ENCODE data around the gene EZH1.

The EZH1 gene

GRCh38 chr17:42761638-42762037, 16.8 kb upstream of the EZH1 start:
- peak overlapping the region in 9 of 10 experiments; percentile 47 to 68 (median 58); a peak in 18 of 20 replicates for H3K4me3 ChIP-seq
- no peak overlapping the region for H3K27ac ChIP-seq
- H3K36me3 ChIP-seq = no peaks in the 10 kb centered on the region
- no peaks in the 10 kb centered on the region for H3K9me3 ChIP-seq (replicated peaks in 1 of 11)
- peaks cover 48 to 62% (median 56%) of the 10 kb centered on the region in 11 experiments for H3K27me3 ChIP-seq
- H4K20me1 ChIP-seq = peaks cover 0 to 10% (median 0%) of the 10 kb centered on the region in 11 experiments; a peak in 4 of 22 replicates
- no peak for TF ChIP-seq Cebpa-rat (IDR thresholded peaks at IDR 0.05)
- H3K4me2 ChIP-seq = peak overlapping the region; percentile 57 to 93 (median 87)
- peak overlapping the region in 8 of 11 experiments; percentile 39 to 66 (median 58); a peak in 9 of 22 replicates for H3K9ac ChIP-seq
- H3K4me1 ChIP-seq = peaks cover 9 to 33% (median 23%) of the 10 kb centered on the region in 10 experiments

DNA sequence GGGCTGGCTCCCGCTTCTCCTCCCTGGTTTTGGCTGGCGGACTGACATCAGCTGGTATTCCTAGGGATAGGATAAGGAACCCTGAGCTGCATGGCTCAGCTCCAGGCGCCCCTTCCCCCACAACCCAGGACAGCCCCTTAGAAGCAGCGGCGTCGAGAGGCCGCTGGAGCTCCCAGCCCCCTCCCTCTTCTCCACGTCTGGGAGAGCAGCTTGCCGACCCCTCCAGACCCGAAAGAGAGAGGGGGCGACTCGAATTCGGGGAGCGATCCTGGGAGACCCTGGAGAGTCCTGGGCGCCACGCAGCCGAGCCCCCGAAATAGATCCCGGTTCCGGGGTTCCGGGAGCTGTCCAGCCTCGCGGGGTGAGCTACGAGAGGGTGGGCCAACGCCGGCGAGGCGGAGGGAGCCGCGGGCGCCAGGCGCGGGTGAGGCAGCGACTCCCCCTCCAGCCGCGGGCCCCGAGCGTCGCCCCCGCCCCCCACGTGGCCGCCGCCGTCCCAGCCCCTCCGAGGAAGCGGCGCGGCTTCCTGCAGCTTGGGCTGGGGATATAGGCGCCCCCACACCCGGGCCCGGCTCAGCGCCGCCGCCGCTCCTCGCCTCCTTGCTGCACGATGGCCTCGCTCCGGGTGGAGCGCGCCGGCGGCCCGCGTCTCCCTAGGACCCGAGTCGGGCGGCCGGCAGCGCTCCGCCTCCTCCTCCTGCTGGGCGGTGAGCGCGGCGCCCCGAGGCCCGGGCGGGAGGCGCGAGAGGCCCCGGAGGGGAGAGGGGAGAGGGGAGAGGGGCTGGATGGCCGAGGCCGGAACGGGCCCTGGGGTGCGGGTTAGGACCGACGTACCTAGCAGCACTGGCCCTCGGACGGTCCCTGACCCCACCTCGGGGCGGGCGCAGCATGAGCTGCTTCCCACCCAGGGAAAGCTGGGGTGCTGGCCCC, 16.1 kb upstream of the EZH1 start, which contains the start of gene RAMP2:
TSS of gene RAMP2 (plus strand) at position 576 of the 930 bp plus-strand sequence. CDS start at position 611, 35 bp downstream.
- peak within 1 kb of the TSS; percentile 57 to 93 (median 87) for H3K4me2 ChIP-seq
- TF ChIP-seq Cebpa-rat (IDR thresholded peaks at IDR 0.05) = no peak
- peak within 1 kb of the TSS; percentile 44 to 68 (median 56) for H3K4me3 ChIP-seq
- H4K20me1 ChIP-seq = peaks cover 0 to 10% (median 0%) of the 10 kb centered on the region in 11 experiments; a peak in 4 of 22 replicates
- H3K36me3 ChIP-seq = no peaks in the 10 kb centered on the region
- H3K27me3 ChIP-seq = peaks cover 48 to 62% (median 56%) of the 10 kb centered on the region in 11 experiments
- peak within 1 kb of the TSS; percentile 35 to 66 (median 59); a peak in 19 of 22 replicates for H3K9ac ChIP-seq
- no peaks in the 10 kb centered on the region for H3K9me3 ChIP-seq (replicated peaks in 1 of 11)
- peaks cover 9 to 33% (median 23%) of the 10 kb centered on the region in 10 experiments for H3K4me1 ChIP-seq
- peak within 1 kb of the TSS in 2 of 11 experiments; percentile 17 to 19; a peak in 1 of 22 replicates for H3K27ac ChIP-seq

GRCh38 chr17:42759982-42760651, 15.3 kb upstream of the EZH1 start:
- Histone ChIP-seq H4K20me1 (peaks cover 0 to 10% (median 0%) of the 10 kb centered on the region in 11 experiments; a peak in 4 of 22 replicates), H3K9me3 (replicated peaks in 1 of 11) (no peaks in the 10 kb centered on the region), H3K36me3 (no peaks in the 10 kb centered on the region), H3K27ac (no peak overlapping the region), H3K4me3 (peak overlapping the region in 5 of 10 experiments; percentile 44 to 68 (median 54); a peak in 6 of 20 replicates), H3K9ac (0 out of 22 replicates have a peak overlapping the region, but pooled peaks of 1 of the 11 experiments have one; percentile 59), H3K4me1 (peaks cover 9 to 33% (median 23%) of the 10 kb centered on the region in 10 experiments), H3K27me3 (peaks cover 48 to 62% (median 56%) of the 10 kb centered on the region in 11 experiments), H3K4me2 (peak overlapping the region in 8 of 11 experiments; percentile 57 to 93 (median 88); a peak in 16 of 22 replicates)
- TF ChIP-seq Cebpa-rat (IDR thresholded peaks at IDR 0.05) = no peak

DNA sequence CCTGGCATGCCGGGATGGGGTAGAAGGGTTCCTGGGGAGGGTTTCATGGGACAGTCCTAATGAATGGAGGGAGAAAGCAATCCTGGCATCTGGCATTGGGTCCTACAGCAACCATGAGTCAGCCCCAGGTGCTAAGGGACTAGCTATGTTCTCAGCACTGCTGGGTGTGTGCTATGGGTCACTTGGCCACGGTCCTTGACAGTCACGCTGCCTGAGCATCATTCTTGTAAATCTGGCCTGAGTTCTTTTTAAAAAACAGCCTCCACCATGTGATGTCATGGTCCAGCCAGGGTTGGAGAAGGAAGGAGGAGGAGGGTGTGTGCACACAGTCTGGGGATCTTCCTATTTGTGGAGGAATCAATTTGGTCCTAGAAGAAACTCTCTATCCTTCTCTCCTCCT, 9.9 kb upstream of the EZH1 start:
- no peak overlapping the region for H3K4me2 ChIP-seq
- H3K9ac ChIP-seq = no peak overlapping the region
- H3K4me1 ChIP-seq = peaks cover 10 to 24% (median 18%) of the 10 kb centered on the region in 10 experiments
- H3K9me3 ChIP-seq (replicated peaks in 1 of 11) = no peaks in the 10 kb centered on the region
- no peak overlapping the region for H3K4me3 ChIP-seq
- H3K27me3 ChIP-seq = peaks cover 13 to 26% (median 20%) of the 10 kb centered on the region in 11 experiments
- H3K27ac ChIP-seq = no peak overlapping the region
- no peak for TF ChIP-seq Cebpa-rat (IDR thresholded peaks at IDR 0.05)
- peaks cover 0 to 4% (median 0%) of the 10 kb centered on the region in 11 experiments; a peak in 2 of 22 replicates for H4K20me1 ChIP-seq
- H3K36me3 ChIP-seq = no peaks in the 10 kb centered on the region

DNA sequence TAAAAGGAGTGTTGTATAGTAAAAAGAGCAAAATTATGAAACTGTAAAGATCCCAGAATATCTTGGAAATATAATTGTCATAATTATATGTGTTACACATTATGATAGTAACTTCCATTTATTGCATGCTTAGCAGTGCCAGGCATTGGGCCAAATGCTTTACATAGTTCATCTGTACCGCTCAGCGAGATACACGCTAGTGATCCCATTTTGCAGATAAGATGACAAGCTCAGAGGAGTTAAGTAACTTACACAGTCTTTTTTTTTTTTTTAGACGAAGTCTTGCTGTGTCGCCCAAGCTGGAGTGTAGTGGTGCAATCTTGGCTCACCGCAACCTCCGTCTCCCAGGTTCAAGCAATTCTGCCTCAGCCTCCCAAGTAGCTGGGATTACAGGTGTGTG, 6.8 kb upstream of the EZH1 start:
- no peaks in the 10 kb centered on the region for H3K27me3 ChIP-seq
- no peaks in the 10 kb centered on the region for H4K20me1 ChIP-seq
- TF ChIP-seq Cebpa-rat (IDR thresholded peaks at IDR 0.05) = no peak

DNA sequence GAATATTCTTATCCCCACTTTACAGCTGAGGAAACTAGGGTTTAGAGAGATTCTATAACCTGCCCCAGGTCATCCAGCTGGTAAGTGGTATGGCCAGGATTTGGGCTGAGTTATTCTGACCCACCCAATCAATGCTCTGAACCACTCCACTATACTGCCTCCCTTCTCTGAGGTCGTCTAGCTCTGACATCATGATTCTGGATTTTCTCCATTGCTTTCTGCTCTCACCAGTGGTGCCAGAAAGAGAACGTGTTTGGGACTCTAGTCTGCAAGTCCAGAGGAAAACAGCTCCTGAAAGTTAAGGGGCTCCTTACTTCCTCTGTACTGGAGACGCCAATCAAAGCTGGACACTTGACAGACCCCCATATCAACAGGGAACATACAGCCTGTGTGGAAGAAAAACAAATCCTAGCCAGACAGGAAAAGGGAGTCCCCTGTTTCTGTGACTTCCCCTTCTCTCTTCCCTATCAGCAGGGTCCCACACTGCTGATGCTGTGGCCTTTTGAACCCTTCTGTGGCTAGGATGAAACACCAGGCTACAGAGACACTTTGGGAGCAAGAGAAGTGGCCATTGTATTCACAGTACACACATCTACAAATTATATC, 6.0 kb upstream of the EZH1 start:
- Histone ChIP-seq H3K9ac (peak overlapping the region in 4 of 11 experiments; percentile 9 to 47 (median 41); a peak in 4 of 22 replicates), H3K4me1 (peaks cover 10 to 29% (median 16%) of the 10 kb centered on the region in 10 experiments), H3K4me2 (peak overlapping the region in 10 of 11 experiments; percentile 8 to 81 (median 65); a peak in 17 of 22 replicates), H3K9me3 (replicated peaks in 1 of 11) (no peaks in the 10 kb centered on the region; a peak in 1 of 22 replicates), H4K20me1 (no peaks in the 10 kb centered on the region), H3K27ac (peak overlapping the region in 5 of 11 experiments; percentile 11 to 63 (median 33); a peak in 8 of 22 replicates), H3K27me3 (no peaks in the 10 kb centered on the region), H3K36me3 (no peaks in the 10 kb centered on the region), H3K4me3 (no peak overlapping the region)
- TF ChIP-seq Cebpa-rat (IDR thresholded peaks at IDR 0.05) = no peak

More for the DNA sequence above, 6.8 kb upstream of the EZH1 start:
- Histone ChIP-seq H3K4me3 (no peak overlapping the region), H3K27ac (no peak overlapping the region), H3K9me3 (replicated peaks in 1 of 11) (no peaks in the 10 kb centered on the region), H3K4me1 (peaks cover 10 to 29% (median 16%) of the 10 kb centered on the region in 10 experiments), H3K36me3 (no peaks in the 10 kb centered on the region), H3K4me2 (peak overlapping the region in 5 of 11 experiments; percentile 71 to 81 (median 78); a peak in 9 of 22 replicates), H3K9ac (no peak overlapping the region)

DNA sequence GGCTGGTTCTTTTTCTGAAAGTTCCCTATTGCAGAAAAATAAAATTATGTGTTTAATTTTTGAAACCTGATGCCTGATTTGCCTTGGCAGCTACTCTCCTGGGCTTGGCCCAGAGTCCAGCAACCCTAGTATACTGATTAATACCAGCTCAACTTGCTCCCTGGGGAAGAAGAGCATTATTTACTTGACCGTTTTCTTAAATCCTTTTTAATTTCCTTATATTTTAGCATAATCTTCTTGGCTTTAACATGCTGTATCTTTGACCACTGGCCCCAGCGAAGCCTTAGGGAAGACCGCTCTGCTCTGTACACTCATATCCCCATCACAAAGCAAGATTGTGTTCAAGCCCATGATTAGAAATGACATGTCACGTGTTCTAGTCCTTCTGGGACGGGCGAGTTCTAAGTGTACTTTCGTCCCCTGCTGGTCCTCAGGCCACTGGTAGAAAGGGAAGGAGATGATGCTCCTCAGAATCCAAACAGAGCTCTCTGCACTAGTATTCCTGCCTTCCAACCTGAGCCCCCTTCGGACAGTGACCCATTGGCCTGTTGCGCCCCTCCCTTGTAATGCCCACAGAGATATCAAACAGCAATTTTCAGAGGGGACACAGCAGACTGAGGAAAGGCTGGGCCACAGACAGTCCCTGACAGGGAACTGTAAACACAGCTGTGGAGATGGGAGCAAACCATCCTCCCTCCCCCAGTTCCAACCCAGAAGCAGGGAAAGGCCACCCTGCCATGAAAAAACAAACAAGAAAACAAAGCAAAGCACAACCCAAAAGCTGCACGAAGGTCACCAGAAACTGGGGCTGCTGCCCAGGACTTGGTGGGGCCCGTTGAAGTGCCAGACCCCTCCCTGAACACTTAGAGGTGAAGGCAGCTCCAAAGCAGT, 4.3 kb upstream of the EZH1 start:
- H4K20me1 ChIP-seq = no peaks in the 10 kb centered on the region
- H3K27ac ChIP-seq = no peak overlapping the region
- H3K9ac ChIP-seq = no peak overlapping the region
- H3K4me1 ChIP-seq = peaks cover 12 to 33% (median 21%) of the 10 kb centered on the region in 10 experiments
- H3K27me3 ChIP-seq = no peaks in the 10 kb centered on the region
- no peak overlapping the region for H3K4me3 ChIP-seq
- H3K36me3 ChIP-seq = no peaks in the 10 kb centered on the region
- H3K4me2 ChIP-seq = peak overlapping the region in 1 of 11 experiments; percentile 78; a peak in 1 of 22 replicates
- TF ChIP-seq Cebpa-rat (IDR thresholded peaks at IDR 0.05) = no peak
- no peaks in the 10 kb centered on the region; a peak in 1 of 22 replicates for H3K9me3 ChIP-seq (replicated peaks in 1 of 11)

All from BLaER1 treated with 17β-estradiol and CSF1 and Interleukin-3, amounts not matched to agents 10 nM and 100 nM (cell line).